A549 treated with Mapracorat at 1 μM for 4 hours (cell line): Measurements from ENCODE around the gene LCE3C. TPM values are rescaled to one million over a fixed set of nuclear protein-coding genes. Genes with fewer than 3 reads are reported as not detected.

ENCODE experiments used
- total RNA-seq: library from RNA; stranded (reverse); fragments of 200-300 nt; extraction: Qiagen RNA extraction; gene quantifications from 5 replicates; pipeline ENCODE4 v1.2.3, GENCODE V29; 2022

Gene LCE3C, protein sequence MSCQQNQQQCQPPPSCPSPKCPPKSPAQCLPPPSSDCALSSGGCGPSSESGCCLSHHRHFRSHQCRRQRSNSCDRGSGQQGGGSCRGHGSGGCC
- total RNA-seq: not detected in 5 replicates

DNA sequence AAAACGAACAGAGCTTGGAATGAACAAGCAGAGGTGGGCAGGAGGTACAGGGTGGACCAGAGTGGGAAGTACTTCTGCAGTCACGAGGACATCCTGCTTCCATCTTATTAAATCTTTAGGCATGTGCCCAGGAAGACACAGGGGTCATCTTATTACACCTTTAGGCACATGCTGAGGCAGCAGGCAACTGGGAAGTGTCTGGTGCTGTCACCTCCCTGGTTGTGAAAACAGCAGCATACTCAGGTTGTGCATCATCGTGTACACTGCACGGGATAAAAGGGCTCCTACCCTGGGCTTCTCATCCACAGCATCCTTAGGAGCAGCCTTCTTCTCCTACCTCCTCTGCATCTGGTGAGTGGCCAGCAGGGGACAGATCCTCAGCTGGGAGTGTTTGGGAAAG, at the start of gene LCE3C:
LCE3C (plus strand) TSS at position 301 of the 400 bp plus-strand sequence. CDS start 498 bp downstream, outside the sequence.

GRCh38 chr1:152566681-152567080, 33.4 kb upstream of the LCE3C start, which contains the start of gene LCE3E:
TSS of gene LCE3E (minus strand) at chr1:152566780. CDS start at chr1:152566208, 572 bp downstream.

DNA sequence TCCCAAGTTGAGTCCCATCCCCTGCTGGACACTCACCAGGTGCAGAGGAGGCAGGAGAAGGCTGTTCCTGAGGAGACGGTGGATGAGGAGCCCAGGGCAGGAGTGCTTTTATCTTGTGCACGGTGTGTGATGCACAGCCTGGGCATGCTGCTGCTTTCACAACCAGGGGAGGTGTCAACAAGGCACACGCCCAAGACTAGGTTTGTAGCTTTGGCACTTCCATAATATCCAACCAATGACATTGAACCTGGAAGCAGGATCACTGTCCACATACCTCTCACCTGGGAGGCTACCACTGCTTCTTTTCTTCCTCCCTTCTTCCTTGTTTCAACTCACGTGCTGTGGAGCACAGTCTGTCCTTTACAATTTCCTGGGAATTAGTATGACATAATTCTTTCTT, 19.6 kb upstream of the LCE3C start, which contains the start of gene LCE3D:
LCE3D (minus strand) TSS at position 84 of the 400 bp plus-strand sequence. CDS start 580 bp downstream, outside the sequence.

GRCh38 chr1:152613511-152613910, 13.5 kb downstream of the LCE3C start, which contains the start of gene LCE3B:
TSS of gene LCE3B (plus strand) at chr1:152613811. CDS start at chr1:152613811, 0 bp downstream.

GRCh38 chr1:152622803-152623202, 22.8 kb downstream of the LCE3C start, which contains the start of gene LCE3A:
TSS of gene LCE3A (minus strand) at chr1:152623103. CDS start at chr1:152623103, 0 bp downstream.

Other genes with a start within 250 kb of the LCE3C start
- gene FLG2, start 240.2 kb upstream of the LCE3C start, total RNA-seq: not detected in 5 replicates
- not detected in 5 replicates for gene CRNN, start 186.0 kb upstream of the LCE3C start, total RNA-seq
- not detected in 5 replicates for gene LCE5A, start 89.4 kb upstream of the LCE3C start, total RNA-seq
- 0.26 to 0.75 TPM (median 0.74 TPM) in 3 of 5 replicates, not detected in the others for gene CRCT1, start 85.8 kb upstream of the LCE3C start, total RNA-seq
- 0.30 to 0.54 TPM in 2 of 5 replicates, not detected in the others for gene LCE3E, start 33.5 kb upstream of the LCE3C start, total RNA-seq
- gene LCE3D, start 19.7 kb upstream of the LCE3C start, total RNA-seq: 1.7 to 2.7 TPM (median 2.3 TPM) in 5 replicates
- gene LCE3B, start 13.6 kb downstream of the LCE3C start, total RNA-seq: not detected in 5 replicates
- not detected in 5 replicates for gene LCE3A, start 22.9 kb downstream of the LCE3C start, total RNA-seq
- gene LCE2D, start 63.1 kb downstream of the LCE3C start, total RNA-seq: not detected in 5 replicates
- not detected in 5 replicates for gene LCE2C, start 75.0 kb downstream of the LCE3C start, total RNA-seq
- not detected in 5 replicates for gene LCE2B, start 85.9 kb downstream of the LCE3C start, total RNA-seq
- gene LCE2A, start 98.1 kb downstream of the LCE3C start, total RNA-seq: not detected in 5 replicates
- not detected in 5 replicates for gene LCE4A, start 107.9 kb downstream of the LCE3C start, total RNA-seq
- not detected in 5 replicates for gene KPRP, start 157.8 kb downstream of the LCE3C start, total RNA-seq
- gene LCE1F, start 174.9 kb downstream of the LCE3C start, total RNA-seq: not detected in 5 replicates
- 0.18 TPM in 1 of 5 replicates, not detected in the others for gene LCE1E, start 186.0 kb downstream of the LCE3C start, total RNA-seq
- not detected in 5 replicates for gene LCE1D, start 196.5 kb downstream of the LCE3C start, total RNA-seq
- not detected in 5 replicates for gene LCE1C, start 206.4 kb downstream of the LCE3C start, total RNA-seq
- not detected in 5 replicates for gene LCE1B, start 211.7 kb downstream of the LCE3C start, total RNA-seq
- not detected in 5 replicates for gene LCE1A, start 227.2 kb downstream of the LCE3C start, total RNA-seq
- gene LCE6A, start 242.6 kb downstream of the LCE3C start, total RNA-seq: not detected in 5 replicates